OCI-LY3 (cell line): ENCODE results near the gene EXTL2.

Source experiments
- EZH2phosphoT487 ChIP-seq: fragments of 200-600 bp; shearing (Covaris generic); IDR thresholded peaks from 2 replicates; pipeline ENCODE4 v1.6.1; 2018; ENCODE audit warnings: antibody characterized with exemption, mixed run types, low read depth
- TF ChIP-seq, protein P1 (sequence below): fragments of 200-600, 300-600 bp; sonication (generic); IDR thresholded peaks from 2 replicates; pipeline ENCODE4 v1.5.1; 2014; ENCODE audit warnings: antibody characterized with exemption, low read length, low read depth

DNA sequence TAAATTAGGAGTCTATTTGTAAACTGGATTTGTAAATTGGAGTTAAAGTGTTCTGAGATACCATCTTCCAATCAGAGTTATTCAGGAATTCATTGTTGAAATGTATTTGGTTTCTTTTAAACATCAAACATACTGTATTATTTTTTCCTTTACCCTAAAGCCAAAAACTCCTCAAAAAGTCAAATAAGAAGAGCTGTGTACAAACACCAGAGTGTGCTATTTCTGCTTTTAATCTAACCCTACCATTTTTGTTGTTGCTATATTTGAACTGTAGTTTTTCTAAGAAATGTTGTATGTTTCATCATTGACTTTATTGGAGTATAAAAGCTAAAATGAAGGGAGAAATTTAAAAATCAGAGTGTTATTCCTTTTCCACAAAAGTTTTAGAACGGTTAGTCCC, 37.1 kb upstream of the EXTL2 start:
- TF ChIP-seq, protein P1, sequence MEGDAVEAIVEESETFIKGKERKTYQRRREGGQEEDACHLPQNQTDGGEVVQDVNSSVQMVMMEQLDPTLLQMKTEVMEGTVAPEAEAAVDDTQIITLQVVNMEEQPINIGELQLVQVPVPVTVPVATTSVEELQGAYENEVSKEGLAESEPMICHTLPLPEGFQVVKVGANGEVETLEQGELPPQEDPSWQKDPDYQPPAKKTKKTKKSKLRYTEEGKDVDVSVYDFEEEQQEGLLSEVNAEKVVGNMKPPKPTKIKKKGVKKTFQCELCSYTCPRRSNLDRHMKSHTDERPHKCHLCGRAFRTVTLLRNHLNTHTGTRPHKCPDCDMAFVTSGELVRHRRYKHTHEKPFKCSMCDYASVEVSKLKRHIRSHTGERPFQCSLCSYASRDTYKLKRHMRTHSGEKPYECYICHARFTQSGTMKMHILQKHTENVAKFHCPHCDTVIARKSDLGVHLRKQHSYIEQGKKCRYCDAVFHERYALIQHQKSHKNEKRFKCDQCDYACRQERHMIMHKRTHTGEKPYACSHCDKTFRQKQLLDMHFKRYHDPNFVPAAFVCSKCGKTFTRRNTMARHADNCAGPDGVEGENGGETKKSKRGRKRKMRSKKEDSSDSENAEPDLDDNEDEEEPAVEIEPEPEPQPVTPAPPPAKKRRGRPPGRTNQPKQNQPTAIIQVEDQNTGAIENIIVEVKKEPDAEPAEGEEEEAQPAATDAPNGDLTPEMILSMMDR = no peak
- TF ChIP-seq EZH2phosphoT487 = no peak
